NCI-H82 treated with DMSO at 0.1 percent for 48 hours (cell line): ENCODE data around the gene LGI4.
"Not testable (repeated sequence)": the region's sequence is repeated elsewhere in the genome, so short reads cannot be mapped to it uniquely, and the experiment has no call there.

Experiments
- DNase-seq: peaks from one replicate; lab custom pipeline; 2025; ENCODE audit not compliant: unreplicated experiment; lab: John Stamatoyannopoulos, UW

The LGI4 gene

GRCh38 chr19:35142606-35143230 lies 7.9 kb upstream of the LGI4 start:
- DNase-seq: peak; percentile 23

GRCh38 chr19:35141837-35142605 lies 7.2 kb upstream of the LGI4 start:
- peak; percentile 33 for DNase-seq

- peak; percentile 72 for DNase-seq
Measured at GRCh38 chr19:35140962-35141836, 6.3 kb upstream of the LGI4 start.

GRCh38 chr19:35140207-35140961 lies 5.5 kb upstream of the LGI4 start:
- no peak for DNase-seq

- DNase-seq: no peak
Measured at GRCh38 chr19:35138305-35138892, 3.5 kb upstream of the LGI4 start, which contains the start of gene FXYD1. FXYD1 (plus strand) TSS chr19:35138824; CDS start chr19:35140080, 1,256 bp downstream.

GRCh38 chr19:35136977-35137702 lies 2.3 kb upstream of the LGI4 start:
- DNase-seq: no peak

GRCh38 chr19:35136231-35136630 lies 1.4 kb upstream of the LGI4 start:
- no peak for DNase-seq

GRCh38 chr19:35135389-35135909 lies 590 bp upstream of the LGI4 start:
- peak; percentile 47 for DNase-seq

GRCh38 chr19:35133826-35134225 lies 1.0 kb downstream of the LGI4 start:
- no peak for DNase-seq

GRCh38 chr19:35132254-35132653 lies 2.6 kb downstream of the LGI4 start:
- no peak for DNase-seq

GRCh38 chr19:35130761-35131720 lies 3.8 kb downstream of the LGI4 start:
- no peak for DNase-seq

GRCh38 chr19:35129724-35130274 lies 5.1 kb downstream of the LGI4 start:
- not testable (repeated sequence) for DNase-seq

- no peak for DNase-seq
Measured at GRCh38 chr19:35128398-35129057, 6.3 kb downstream of the LGI4 start.

- DNase-seq: no peak
Measured at GRCh38 chr19:35127871-35128270, 7.0 kb downstream of the LGI4 start.

GRCh38 chr19:35126624-35126959 lies 8.3 kb downstream of the LGI4 start:
- DNase-seq: no peak

GRCh38 chr19:35125749-35126623 lies 8.9 kb downstream of the LGI4 start:
- no peak for DNase-seq

GRCh38 chr19:35125270-35125717 lies 9.6 kb downstream of the LGI4 start:
- no peak for DNase-seq
